ENCODE data around the gene ACOXL. TPM values are rescaled to one million over a fixed set of nuclear protein-coding genes. Genes with fewer than 3 reads are reported as not detected.

Gene ACOXL
- total RNA-seq: not detected in 2 replicates

DNA sequence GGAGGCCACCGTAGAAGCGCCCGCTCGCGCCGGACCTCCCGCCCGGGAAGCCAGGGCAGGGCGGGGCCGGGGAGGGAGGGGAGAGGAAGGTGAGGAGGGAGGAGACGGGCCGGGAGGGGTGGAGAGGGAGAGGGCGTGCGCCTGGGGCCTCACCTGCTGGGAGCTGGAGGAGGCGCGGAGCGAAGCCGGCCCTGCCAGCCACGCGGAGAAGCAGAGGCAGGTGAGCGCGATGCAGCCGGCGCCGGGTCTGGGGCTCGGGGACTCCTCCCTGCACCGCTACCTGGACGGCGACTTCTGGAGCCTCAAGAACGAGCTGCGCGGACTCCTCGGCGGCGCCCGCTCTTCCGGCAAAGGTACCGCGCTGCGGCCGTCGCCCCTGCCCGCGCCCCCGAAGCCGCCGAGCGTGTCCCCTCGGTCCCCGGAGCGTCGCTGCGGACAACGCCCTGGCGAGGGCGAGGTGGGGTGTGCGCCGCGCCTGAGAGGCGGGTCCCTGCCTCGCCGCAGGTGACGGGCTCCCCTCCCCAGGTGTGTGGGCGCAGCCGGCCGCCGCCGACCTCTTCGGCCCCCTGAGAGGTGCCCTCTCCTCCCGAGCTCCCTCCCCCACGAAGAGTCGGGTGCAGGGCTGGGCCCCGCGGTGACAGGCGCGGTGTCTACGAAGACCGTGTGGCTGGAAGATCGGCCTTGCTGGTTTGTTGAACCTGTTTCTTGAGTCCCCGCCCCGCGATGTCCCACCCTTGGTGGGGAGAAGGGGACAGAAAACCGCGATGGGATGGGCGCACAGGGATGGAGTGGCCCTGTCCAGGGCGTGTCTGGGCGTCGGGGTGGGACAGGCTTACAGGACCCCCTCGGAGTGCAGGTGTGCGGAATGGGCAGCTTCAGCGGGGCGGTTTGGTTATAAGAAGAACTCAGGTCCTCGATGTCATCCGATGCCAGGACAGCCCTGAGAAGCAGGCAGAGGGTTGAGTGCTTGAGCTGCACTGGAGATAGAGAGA lies at the start of gene ACOXL:
Gene ACOXL (plus strand): TSS at position 152 of the 992 bp plus-strand sequence. CDS start 35,817 bp downstream, outside the sequence.

GRCh38 chr2:111120253-111121027 lies 388.1 kb downstream of the ACOXL start, which contains the start of gene BCL2L11:
TSS of gene BCL2L11 (plus strand) at chr2:111120914. CDS start at chr2:111123746, 2,832 bp downstream.

Other genes with a start within 250 kb of the ACOXL start
- 64.0 and 68.6 TPM in 2 replicates for gene RGPD6, start 155.4 kb upstream of the ACOXL start, total RNA-seq
- gene BUB1, start 54.5 kb upstream of the ACOXL start, total RNA-seq: 67.8 and 119 TPM in 2 replicates

Measured in thoracic aorta endothelial cell (primary cell).